K562 (cell line): Measurements from ENCODE around the gene UQCR11. TPM values are rescaled to one million over a fixed set of nuclear protein-coding genes. Genes with fewer than 3 reads are reported as not detected.

Source experiments
- ARHGAP35 ChIP-seq: fragments of 450-650 bp; IDR thresholded peaks from 2 replicates; pipeline ENCODE4 v1.6.1; 2018; ENCODE audit not compliant: partially characterized antibody
- BHLHE40 ChIP-seq: IDR thresholded peaks from 2 replicates; pipeline ENCODE4 v1.6.1; 2011; ENCODE audit warnings: low read length, improper control_type of control experiment
- CREBBP ChIP-seq: IDR thresholded peaks from one replicate; pipeline ENCODE4 v1.6.1; 2012; ENCODE audit warnings: low read depth, mild to moderate bottlenecking, control low read depth, inconsistent platforms, low read length
- DMBX1 ChIP-seq: fragments of 250-450 bp; sonication (Bioruptor Pico); IDR thresholded peaks from 2 replicates; pipeline ENCODE4 v1.8.0; 2022; ENCODE audit warnings: inconsistent platforms, mild to moderate bottlenecking, moderate library complexity, borderline replicate concordance
- HMG20A ChIP-seq: fragments of 450-650 bp; formaldehyde crosslinking; conservative IDR thresholded peaks from 2 replicates; pipeline ENCODE4 v1.4.0; 2020; ENCODE audit warnings: mild to moderate bottlenecking, mixed read lengths
- HOXB6 ChIP-seq: fragments of 250-450 bp; sonication (Bioruptor Pico); IDR thresholded peaks from 2 replicates; pipeline ENCODE4 v1.5.1; 2022; ENCODE audit warnings: mild to moderate bottlenecking, borderline replicate concordance
- MEF2A ChIP-seq: IDR thresholded peaks from 2 replicates; pipeline ENCODE4 v1.6.1; 2011; ENCODE audit warnings: low read depth, mild to moderate bottlenecking, low read length, moderate library complexity; ENCODE audit not compliant: control insufficient read depth
- NFYB ChIP-seq: IDR thresholded peaks from 2 replicates; pipeline ENCODE4 v1.6.1; 2011; ENCODE audit warnings: mild to moderate bottlenecking, moderate library complexity; ENCODE audit not compliant: insufficient read length; ENCODE audit errors: extremely low read depth
- POLR2AphosphoS2 ChIP-seq: IDR thresholded peaks from 2 replicates; pipeline ENCODE4 v1.6.1; 2012; ENCODE audit warnings: low read length, improper control_type of control experiment
- PURB ChIP-seq: sonication (generic); formaldehyde crosslinking; IDR thresholded peaks from 2 replicates; pipeline ENCODE4 v1.9.0; 2021; ENCODE audit warnings: low read depth, mild to moderate bottlenecking, missing genetic modification reagents
- SAP30 ChIP-seq: fragments of 200-600 bp; sonication (generic); IDR thresholded peaks from 2 replicates; pipeline ENCODE4 v1.6.1; 2012; ENCODE audit warnings: borderline replicate concordance, low read depth, mild to moderate bottlenecking, moderate library complexity, low read length, control low read depth, inconsistent platforms; ENCODE audit not compliant: insufficient read depth, poor library complexity, severe bottlenecking
- SRSF7 ChIP-seq: fragments of 200-400 bp; formaldehyde crosslinking; optimal IDR thresholded peaks from 2 replicates; pipeline ENCODE3; 2017; ENCODE audit warnings: mild to moderate bottlenecking, low read depth, low read length
- SRSF9 ChIP-seq: fragments of 200-400 bp; formaldehyde crosslinking; IDR thresholded peaks from 2 replicates; pipeline ENCODE4 v1.6.1; 2017; ENCODE audit warnings: low read depth, low read length, borderline replicate concordance
- ZNF311 ChIP-seq: fragments of 250-450 bp; sonication (Bioruptor Pico); IDR thresholded peaks from 2 replicates; pipeline ENCODE4 v1.4.0; 2020; ENCODE audit warnings: mild to moderate bottlenecking, moderate library complexity
- ZNF766 ChIP-seq: fragments of 200-800 bp; sonication (Bioruptor generic); conservative IDR thresholded peaks from 2 replicates; pipeline ENCODE4 v1.6.1; 2016; ENCODE audit warnings: missing genetic modification characterization, missing compliant biosample characterization
- ZNF785 ChIP-seq: fragments of 250-450 bp; sonication (Bioruptor Pico); IDR thresholded peaks from 2 replicates; pipeline ENCODE4 v1.4.0; 2020; ENCODE audit warnings: mild to moderate bottlenecking
- ZZZ3 ChIP-seq: fragments of 450-650 bp; IDR thresholded peaks from 2 replicates; pipeline ENCODE4 v1.6.1; 2016; ENCODE audit warnings: antibody characterized with exemption, mild to moderate bottlenecking, moderate library complexity
- polyA plus RNA-seq, 8 experiments: library from polyadenylated mRNA; depleted of rRNA in 4 of 8; stranded (reverse) in 5 of 8; unstranded in 3 of 8; fragments of >200 nt; fragmentation: Nextera tagmentation in 2 of 8; fragmentation: Illumina TruSeq in 1 of 8; extraction: Ambion mirVana in 2 of 8; extraction: Trizol in 1 of 8; gene quantifications; 2 replicates each; pipeline versions ENCODE4 v1.2.1 to v1.2.3, GENCODE V29; 2011 to 2014; ENCODE audit warnings: inconsistent platforms in 1 of 8, missing spikeins in 1 of 8
- total RNA-seq, 7 experiments: library from RNA; depleted of rRNA in 6 of 7; stranded (reverse); fragments of >200 nt in 6 of 7; fragmentation: Illumina TruSeq in 2 of 7; extraction: Trizol in 2 of 7; gene quantifications; 2 replicates each; pipeline versions ENCODE4 v1.2.1 to v1.2.3, GENCODE V29; 2011 to 2021; ENCODE audit warnings: low replicate concordance in 1 of 7
- TF ChIP-seq, protein P1 (sequence below): fragments of 450-650 bp; IDR thresholded peaks from 2 replicates; pipeline ENCODE4 v1.6.1; 2016; ENCODE audit warnings: borderline replicate concordance
- TF ChIP-seq, protein P2 (sequence below): fragments of 450-650 bp; IDR thresholded peaks from 2 replicates; pipeline ENCODE4 v1.6.1; 2016; ENCODE audit warnings: low read depth, mild to moderate bottlenecking, moderate library complexity
- TF ChIP-seq, protein P3 (sequence below): fragments of 250-450 bp; sonication (Bioruptor Pico); IDR thresholded peaks from 2 replicates; pipeline ENCODE4 v1.9.0; 2021; ENCODE audit warnings: mild to moderate bottlenecking, inconsistent platforms
- TF ChIP-seq, protein P4 (sequence below): IDR thresholded peaks from 2 replicates; pipeline ENCODE4 v1.6.1; 2012; ENCODE audit warnings: low read depth, low read length, improper control_type of control experiment, borderline replicate concordance

The UQCR11 gene
- total and polyA plus RNA-seq, 9 of the 15 experiments (the other 6 are each of a cell fraction or from before 2014, with no cell fraction given): 57.6 to 394 (median 259) TPM

DNA sequence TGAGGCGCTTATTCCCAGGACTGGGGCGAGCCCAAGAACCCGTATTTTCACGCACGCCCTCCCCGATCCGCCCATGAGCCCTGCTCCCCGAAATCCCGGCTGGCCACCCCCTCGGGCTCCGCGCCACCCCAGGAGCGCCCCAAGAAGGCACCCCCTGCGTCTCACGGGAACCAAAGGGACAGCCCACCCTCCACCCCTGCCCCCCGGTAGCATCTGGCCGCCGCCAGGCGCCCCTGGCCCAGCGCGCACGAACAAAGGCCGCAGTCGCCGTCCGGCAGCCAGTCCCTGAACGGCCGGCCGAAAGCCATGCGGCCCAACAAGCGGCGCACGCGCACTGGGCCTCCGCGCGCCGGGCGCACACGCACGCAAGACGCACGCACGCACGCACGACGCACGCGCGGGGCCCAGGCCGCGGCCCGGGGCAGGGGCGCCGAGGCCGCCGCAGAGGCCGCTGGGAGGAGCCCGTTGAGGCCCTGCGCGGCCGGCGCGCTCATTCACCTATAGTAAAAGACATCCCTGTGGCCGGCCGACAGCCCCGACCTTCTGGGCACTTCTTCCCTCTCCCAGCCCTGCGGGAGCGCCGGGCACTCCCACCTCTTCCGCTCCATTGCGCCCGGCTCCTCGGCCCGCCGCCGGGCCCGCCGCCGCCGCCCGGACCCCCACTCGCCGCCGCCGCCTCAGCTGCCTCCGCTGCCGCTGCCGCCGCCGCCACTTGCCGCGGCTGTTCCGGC, 13.1 kb downstream of the UQCR11 start (continued):
- TF ChIP-seq SAP30 (peak; percentile 61), CREBBP (no peak), NFYB (no peak), PURB (CRISPR knock-in tag) (no peak), ZNF785 (CRISPR knock-in tag) (no peak), ZNF311 (CRISPR knock-in tag) (no peak), SRSF9 (no peak), POLR2AphosphoS2 (no peak; the same call in 1 of the 2 replicates), MEF2A (no peak), DMBX1 (CRISPR knock-in tag) (no peak; the same call in 1 of the 2 replicates), ZZZ3 (no peak), ZNF766 (CRISPR knock-in tag) (no peak; the same call in 1 of the 2 replicates), BHLHE40 (peak; percentile 80), HMG20A (no peak), HOXB6 (CRISPR knock-in tag) (no peak), SRSF7 (no peak), ARHGAP35 (no peak)
- TF ChIP-seq, protein P1, sequence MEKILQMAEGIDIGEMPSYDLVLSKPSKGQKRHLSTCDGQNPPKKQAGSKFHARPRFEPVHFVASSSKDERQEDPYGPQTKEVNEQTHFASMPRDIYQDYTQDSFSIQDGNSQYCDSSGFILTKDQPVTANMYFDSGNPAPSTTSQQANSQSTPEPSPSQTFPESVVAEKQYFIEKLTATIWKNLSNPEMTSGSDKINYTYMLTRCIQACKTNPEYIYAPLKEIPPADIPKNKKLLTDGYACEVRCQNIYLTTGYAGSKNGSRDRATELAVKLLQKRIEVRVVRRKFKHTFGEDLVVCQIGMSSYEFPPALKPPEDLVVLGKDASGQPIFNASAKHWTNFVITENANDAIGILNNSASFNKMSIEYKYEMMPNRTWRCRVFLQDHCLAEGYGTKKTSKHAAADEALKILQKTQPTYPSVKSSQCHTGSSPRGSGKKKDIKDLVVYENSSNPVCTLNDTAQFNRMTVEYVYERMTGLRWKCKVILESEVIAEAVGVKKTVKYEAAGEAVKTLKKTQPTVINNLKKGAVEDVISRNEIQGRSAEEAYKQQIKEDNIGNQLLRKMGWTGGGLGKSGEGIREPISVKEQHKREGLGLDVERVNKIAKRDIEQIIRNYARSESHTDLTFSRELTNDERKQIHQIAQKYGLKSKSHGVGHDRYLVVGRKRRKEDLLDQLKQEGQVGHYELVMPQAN: no peak; the same call in 1 of the 2 replicates
- TF ChIP-seq, protein P2, sequence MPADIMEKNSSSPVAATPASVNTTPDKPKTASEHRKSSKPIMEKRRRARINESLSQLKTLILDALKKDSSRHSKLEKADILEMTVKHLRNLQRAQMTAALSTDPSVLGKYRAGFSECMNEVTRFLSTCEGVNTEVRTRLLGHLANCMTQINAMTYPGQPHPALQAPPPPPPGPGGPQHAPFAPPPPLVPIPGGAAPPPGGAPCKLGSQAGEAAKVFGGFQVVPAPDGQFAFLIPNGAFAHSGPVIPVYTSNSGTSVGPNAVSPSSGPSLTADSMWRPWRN: no peak
- TF ChIP-seq, protein P3, sequence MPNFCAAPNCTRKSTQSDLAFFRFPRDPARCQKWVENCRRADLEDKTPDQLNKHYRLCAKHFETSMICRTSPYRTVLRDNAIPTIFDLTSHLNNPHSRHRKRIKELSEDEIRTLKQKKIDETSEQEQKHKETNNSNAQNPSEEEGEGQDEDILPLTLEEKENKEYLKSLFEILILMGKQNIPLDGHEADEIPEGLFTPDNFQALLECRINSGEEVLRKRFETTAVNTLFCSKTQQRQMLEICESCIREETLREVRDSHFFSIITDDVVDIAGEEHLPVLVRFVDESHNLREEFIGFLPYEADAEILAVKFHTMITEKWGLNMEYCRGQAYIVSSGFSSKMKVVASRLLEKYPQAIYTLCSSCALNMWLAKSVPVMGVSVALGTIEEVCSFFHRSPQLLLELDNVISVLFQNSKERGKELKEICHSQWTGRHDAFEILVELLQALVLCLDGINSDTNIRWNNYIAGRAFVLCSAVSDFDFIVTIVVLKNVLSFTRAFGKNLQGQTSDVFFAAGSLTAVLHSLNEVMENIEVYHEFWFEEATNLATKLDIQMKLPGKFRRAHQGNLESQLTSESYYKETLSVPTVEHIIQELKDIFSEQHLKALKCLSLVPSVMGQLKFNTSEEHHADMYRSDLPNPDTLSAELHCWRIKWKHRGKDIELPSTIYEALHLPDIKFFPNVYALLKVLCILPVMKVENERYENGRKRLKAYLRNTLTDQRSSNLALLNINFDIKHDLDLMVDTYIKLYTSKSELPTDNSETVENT: peak; percentile 74
- TF ChIP-seq, protein P4, sequence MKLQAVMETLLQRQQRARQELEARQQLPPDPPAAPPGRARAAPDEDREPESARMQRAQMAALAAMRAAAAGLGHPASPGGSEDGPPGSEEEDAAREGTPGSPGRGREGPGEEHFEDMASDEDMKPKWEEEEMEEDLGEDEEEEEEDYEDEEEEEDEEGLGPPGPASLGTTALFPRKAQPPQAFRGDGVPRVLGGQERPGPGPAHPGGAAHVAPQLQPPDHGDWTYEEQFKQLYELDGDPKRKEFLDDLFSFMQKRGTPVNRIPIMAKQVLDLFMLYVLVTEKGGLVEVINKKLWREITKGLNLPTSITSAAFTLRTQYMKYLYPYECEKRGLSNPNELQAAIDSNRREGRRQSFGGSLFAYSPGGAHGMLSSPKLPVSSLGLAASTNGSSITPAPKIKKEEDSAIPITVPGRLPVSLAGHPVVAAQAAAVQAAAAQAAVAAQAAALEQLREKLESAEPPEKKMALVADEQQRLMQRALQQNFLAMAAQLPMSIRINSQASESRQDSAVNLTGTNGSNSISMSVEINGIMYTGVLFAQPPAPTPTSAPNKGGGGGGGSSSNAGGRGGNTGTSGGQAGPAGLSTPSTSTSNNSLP: no peak
